RWPE2 (cell line): ENCODE results near the gene LRP2.
"Not testable (repeated sequence)": the region's sequence is repeated elsewhere in the genome, so short reads cannot be mapped to it uniquely, and the experiment has no call there.

Source experiments
- ATAC-seq: fragments of 200-7000 bp; cut with Tn5 transposase; 3 replicates; pipeline ENCODE4 v1.9.1; 2021; ENCODE audit warnings: low read depth
- DNase-seq: peaks from one replicate; pipeline ENCODE4 v3.0.0-alpha.2; 2020; ENCODE audit warnings: low spot score
- H3K27ac ChIP-seq: fragments of 450-650 bp; 2 replicates; pipeline ENCODE4 v1.5.1; 2017; ENCODE audit warnings: mild to moderate bottlenecking; ENCODE audit not compliant: poor library complexity, severe bottlenecking
- H3K27me3 ChIP-seq: fragments of 250-450 bp; sonication (Bioruptor Pico); 2 replicates; pipeline ENCODE4 v1.5.1; 2021; ENCODE audit warnings: mild to moderate bottlenecking, moderate library complexity; ENCODE audit not compliant: insufficient read depth, poor library complexity, severe bottlenecking
- H3K36me3 ChIP-seq: fragments of 250-450 bp; sonication (Bioruptor Pico); 2 replicates; pipeline ENCODE4 v1.5.1; 2020; ENCODE audit warnings: low read depth, mild to moderate bottlenecking, moderate library complexity
- H3K4me1 ChIP-seq: fragments of 250-450 bp; sonication (Bioruptor Pico); 2 replicates; pipeline ENCODE4 v1.5.1; 2021; ENCODE audit warnings: mild to moderate bottlenecking, moderate library complexity; ENCODE audit not compliant: insufficient read depth, poor library complexity, severe bottlenecking
- H3K4me3 ChIP-seq: fragments of 250-450 bp; sonication (Bioruptor Pico); 2 replicates; pipeline ENCODE4 v1.5.1; 2021; ENCODE audit warnings: mild to moderate bottlenecking, moderate library complexity; ENCODE audit not compliant: severe bottlenecking
- H3K9me3 ChIP-seq: fragments of 250-450 bp; sonication (Bioruptor Pico); 2 replicates; pipeline ENCODE4 v1.5.1; 2021; ENCODE audit warnings: mild to moderate bottlenecking, moderate library complexity; ENCODE audit not compliant: severe bottlenecking
- CTCF ChIP-seq: fragments of 450-650 bp; IDR thresholded peaks from one replicate; pipeline ENCODE4 v1.5.1; 2017; ENCODE audit warnings: mild to moderate bottlenecking, moderate library complexity; ENCODE audit not compliant: poor library complexity, severe bottlenecking

The LRP2 gene

GRCh38 chr2:169285531-169286235 is 76.7 kb downstream of the LRP2 start:
- no peak overlapping the region for H3K27ac ChIP-seq
- no peak for DNase-seq

GRCh38 chr2:169280502-169280901 is 81.8 kb downstream of the LRP2 start:
- ATAC-seq (no peak), DNase-seq (no peak)
- Histone ChIP-seq H3K4me3 (no peak overlapping the region), H3K9me3 (no peaks in the 10 kb centered on the region), H3K36me3 (no peaks in the 10 kb centered on the region), H3K4me1 (no peaks in the 10 kb centered on the region), H3K27me3 (no peaks in the 10 kb centered on the region), H3K27ac (no peak overlapping the region)
- no peak for TF ChIP-seq CTCF

More at GRCh38 chr2:169285531-169286235, 76.7 kb downstream of the LRP2 start:
- peaks cover 3% of the 10 kb centered on the region for H3K27me3 ChIP-seq
- no peak overlapping the region for H3K4me3 ChIP-seq
- H3K36me3 ChIP-seq: no peaks in the 10 kb centered on the region
- no peaks in the 10 kb centered on the region for H3K9me3 ChIP-seq
- TF ChIP-seq CTCF: no peak
- ATAC-seq: no peak
- no peaks in the 10 kb centered on the region for H3K4me1 ChIP-seq

- Histone ChIP-seq H3K4me1 (no peaks in the 10 kb centered on the region), H3K4me3 (no peak overlapping the region), H3K27ac (no peak overlapping the region), H3K9me3 (no peaks in the 10 kb centered on the region), H3K36me3 (no peaks in the 10 kb centered on the region), H3K27me3 (no peaks in the 10 kb centered on the region)
- no peak for DNase-seq
- no peak for ATAC-seq
- peak; percentile 32 for TF ChIP-seq CTCF
Measured at GRCh38 chr2:169275696-169276444, 86.5 kb downstream of the LRP2 start.

GRCh38 chr2:169272010-169272409 is 90.3 kb downstream of the LRP2 start:
- Histone ChIP-seq H3K4me1 (no peaks in the 10 kb centered on the region), H3K4me3 (no peak overlapping the region), H3K36me3 (no peaks in the 10 kb centered on the region), H3K9me3 (no peaks in the 10 kb centered on the region), H3K27ac (no peak overlapping the region), H3K27me3 (no peaks in the 10 kb centered on the region)
- TF ChIP-seq CTCF: no peak
- ATAC-seq: no peak
- DNase-seq: no peak

- not testable (repeated sequence) for H3K27ac ChIP-seq, DNase-seq, H3K36me3 ChIP-seq, H3K9me3 ChIP-seq, H3K4me1 ChIP-seq, ATAC-seq, H3K4me3 ChIP-seq, H3K27me3 ChIP-seq
Measured at GRCh38 chr2:169270574-169270973, 91.8 kb downstream of the LRP2 start.
